Activated T-cell treated with anti-CD3 and anti-CD28 coated beads, Interleukin-2, amount 50 U/mL, for 24 hours (primary cell): Measurements from ENCODE around the gene KREMEN1.

Source experiments
- DNase-seq: peaks from one replicate; pipeline ENCODE4 v3.0.0-alpha.2; 2020
- H3K27ac Mint-ChIP-seq: 2 replicates; pipeline ENCODE4 v1.8.0; 2020; ENCODE audit warnings: mild to moderate bottlenecking, mixed read lengths
- H3K27me3 Mint-ChIP-seq: 2 replicates; pipeline ENCODE4 v1.8.0; 2020; ENCODE audit warnings: mixed read lengths
- H3K36me3 Mint-ChIP-seq: 2 replicates; pipeline ENCODE4 v1.8.0; 2020; ENCODE audit warnings: low read depth, mixed read lengths
- H3K4me1 Mint-ChIP-seq: 2 replicates; pipeline ENCODE4 v1.8.0; 2020; ENCODE audit warnings: low read depth, mixed read lengths
- H3K4me3 Mint-ChIP-seq: 2 replicates; pipeline ENCODE4 v1.8.0; 2020; ENCODE audit warnings: mild to moderate bottlenecking, moderate library complexity, mixed read lengths
- H3K9me3 Mint-ChIP-seq: 2 replicates; pipeline ENCODE4 v1.8.0; 2020; ENCODE audit warnings: mixed read lengths

Gene KREMEN1

DNA sequence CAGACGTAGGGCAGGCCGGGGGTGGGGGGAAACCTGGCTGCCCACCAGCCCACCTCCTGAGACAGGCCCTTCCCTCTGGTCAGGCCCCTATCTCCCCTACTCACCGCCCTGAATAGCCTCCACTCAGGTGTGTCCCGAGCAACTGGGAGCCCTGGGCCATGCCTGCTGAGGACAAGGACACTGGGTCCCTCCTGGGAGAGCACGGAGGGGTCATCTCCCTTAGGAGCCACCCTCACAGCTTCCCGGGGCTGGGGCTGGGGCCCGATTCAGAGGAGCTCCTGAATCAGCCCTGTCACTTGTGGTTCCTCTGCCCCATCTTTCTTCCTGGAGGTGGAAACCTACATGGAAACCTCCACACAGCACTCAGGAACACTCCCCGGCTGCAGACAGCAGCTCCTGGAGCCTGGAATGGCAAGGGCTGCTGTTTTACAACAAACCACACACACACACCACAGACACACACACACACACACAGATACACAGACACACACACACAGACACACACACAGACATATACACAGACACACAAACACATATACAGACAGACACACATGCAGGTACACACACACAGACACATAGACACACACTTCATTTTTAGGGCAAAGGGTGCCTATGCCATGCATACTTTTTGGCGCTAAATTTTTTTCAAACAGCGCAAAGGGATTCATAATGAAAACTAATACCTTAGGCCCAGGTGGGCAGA, 123.3 kb downstream of the KREMEN1 start:
- H3K4me3 Mint-ChIP-seq: no peak overlapping the region
- no peaks in the 10 kb centered on the region for H3K36me3 Mint-ChIP-seq
- peaks cover 15% of the 10 kb centered on the region for H3K27me3 Mint-ChIP-seq
- no peak for DNase-seq
- H3K9me3 Mint-ChIP-seq: no peaks in the 10 kb centered on the region
- no peaks in the 10 kb centered on the region for H3K4me1 Mint-ChIP-seq
- no peak overlapping the region for H3K27ac Mint-ChIP-seq

DNA sequence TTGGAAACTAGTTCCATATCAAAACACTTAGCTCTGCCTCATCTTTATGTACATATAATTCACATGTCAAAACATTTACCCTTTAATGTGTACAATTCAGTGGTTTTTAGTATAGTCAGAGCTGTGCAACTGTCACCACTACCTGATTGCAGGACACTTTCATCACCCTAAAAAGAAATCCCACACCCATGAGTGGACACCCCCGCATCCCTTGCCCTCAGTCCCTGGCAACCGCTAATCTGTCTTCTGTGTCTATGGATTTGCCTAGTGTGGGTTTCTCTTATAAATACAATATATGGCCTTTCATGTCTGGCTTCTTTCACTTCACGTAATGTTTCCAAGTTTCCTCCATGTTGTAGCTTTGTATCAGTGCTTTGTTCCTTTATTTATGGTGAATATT, 124.3 kb downstream of the KREMEN1 start:
- H3K4me3 Mint-ChIP-seq: no peak overlapping the region
- no peaks in the 10 kb centered on the region for H3K36me3 Mint-ChIP-seq
- H3K4me1 Mint-ChIP-seq: peaks cover 8% of the 10 kb centered on the region
- peaks cover 25% of the 10 kb centered on the region for H3K27me3 Mint-ChIP-seq
- no peak overlapping the region for H3K27ac Mint-ChIP-seq
- no peak for DNase-seq
- no peaks in the 10 kb centered on the region for H3K9me3 Mint-ChIP-seq

- Mint-ChIP-seq H3K27ac (no peak overlapping the region), H3K27me3 (peaks cover 29% of the 10 kb centered on the region), H3K36me3 (no peaks in the 10 kb centered on the region), H3K4me1 (peaks cover 20% of the 10 kb centered on the region), H3K9me3 (no peaks in the 10 kb centered on the region), H3K4me3 (no peak overlapping the region)
- no peak for DNase-seq
These were observed 125.4 kb downstream of the KREMEN1 start for GRCh38 chr22:29198240-29198639.

- Mint-ChIP-seq H3K4me3 (no peak overlapping the region), H3K36me3 (no peaks in the 10 kb centered on the region), H3K9me3 (no peaks in the 10 kb centered on the region), H3K4me1 (peaks cover 23% of the 10 kb centered on the region), H3K27ac (no peak overlapping the region), H3K27me3 (peaks cover 42% of the 10 kb centered on the region)
- no peak for DNase-seq
These were observed 127.0 kb downstream of the KREMEN1 start for GRCh38 chr22:29199702-29200400.

DNA sequence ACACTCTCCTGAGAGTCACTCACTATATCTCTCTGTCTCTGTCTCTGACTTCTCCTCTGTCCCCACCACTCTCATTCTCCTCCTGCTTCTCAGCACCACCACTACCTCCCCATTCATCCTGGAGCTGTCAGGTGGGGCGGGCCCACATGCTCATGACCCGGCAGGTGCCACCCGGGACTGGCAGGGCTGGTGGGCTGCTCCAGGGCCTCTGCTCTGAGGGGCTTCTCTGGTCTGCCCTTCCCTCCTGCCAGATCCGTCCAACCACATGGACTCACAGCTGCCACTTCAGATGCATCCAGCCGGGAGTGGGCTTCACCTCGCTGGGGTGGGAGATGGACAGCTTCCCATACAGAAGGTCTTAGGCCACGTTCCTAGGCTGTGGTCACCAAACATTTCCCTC, 128.1 kb downstream of the KREMEN1 start:
- Mint-ChIP-seq H3K9me3 (no peaks in the 10 kb centered on the region), H3K4me1 (peaks cover 26% of the 10 kb centered on the region), H3K4me3 (no peak overlapping the region), H3K27me3 (peaks cover 45% of the 10 kb centered on the region), H3K27ac (peak overlapping the region; percentile 31), H3K36me3 (no peaks in the 10 kb centered on the region)
- no peak for DNase-seq

- peaks cover 52% of the 10 kb centered on the region for H3K27me3 Mint-ChIP-seq
- H3K4me1 Mint-ChIP-seq: peaks cover 28% of the 10 kb centered on the region
- no peak overlapping the region for H3K4me3 Mint-ChIP-seq
- no peaks in the 10 kb centered on the region for H3K36me3 Mint-ChIP-seq
- no peak overlapping the region for H3K27ac Mint-ChIP-seq
- DNase-seq: no peak
- H3K9me3 Mint-ChIP-seq: no peaks in the 10 kb centered on the region
These were observed 128.9 kb downstream of the KREMEN1 start for GRCh38 chr22:29201782-29202181.

GRCh38 chr22:29202212-29203192, 129.7 kb downstream of the KREMEN1 start:
- H3K9me3 Mint-ChIP-seq: no peaks in the 10 kb centered on the region
- H3K27me3 Mint-ChIP-seq: peaks cover 59% of the 10 kb centered on the region
- peaks cover 28% of the 10 kb centered on the region for H3K4me1 Mint-ChIP-seq
- no peaks in the 10 kb centered on the region for H3K36me3 Mint-ChIP-seq
- peak; percentile 68 for DNase-seq
- peak overlapping the region; percentile 25 for H3K4me3 Mint-ChIP-seq
- peak overlapping the region; percentile 67 for H3K27ac Mint-ChIP-seq

DNA sequence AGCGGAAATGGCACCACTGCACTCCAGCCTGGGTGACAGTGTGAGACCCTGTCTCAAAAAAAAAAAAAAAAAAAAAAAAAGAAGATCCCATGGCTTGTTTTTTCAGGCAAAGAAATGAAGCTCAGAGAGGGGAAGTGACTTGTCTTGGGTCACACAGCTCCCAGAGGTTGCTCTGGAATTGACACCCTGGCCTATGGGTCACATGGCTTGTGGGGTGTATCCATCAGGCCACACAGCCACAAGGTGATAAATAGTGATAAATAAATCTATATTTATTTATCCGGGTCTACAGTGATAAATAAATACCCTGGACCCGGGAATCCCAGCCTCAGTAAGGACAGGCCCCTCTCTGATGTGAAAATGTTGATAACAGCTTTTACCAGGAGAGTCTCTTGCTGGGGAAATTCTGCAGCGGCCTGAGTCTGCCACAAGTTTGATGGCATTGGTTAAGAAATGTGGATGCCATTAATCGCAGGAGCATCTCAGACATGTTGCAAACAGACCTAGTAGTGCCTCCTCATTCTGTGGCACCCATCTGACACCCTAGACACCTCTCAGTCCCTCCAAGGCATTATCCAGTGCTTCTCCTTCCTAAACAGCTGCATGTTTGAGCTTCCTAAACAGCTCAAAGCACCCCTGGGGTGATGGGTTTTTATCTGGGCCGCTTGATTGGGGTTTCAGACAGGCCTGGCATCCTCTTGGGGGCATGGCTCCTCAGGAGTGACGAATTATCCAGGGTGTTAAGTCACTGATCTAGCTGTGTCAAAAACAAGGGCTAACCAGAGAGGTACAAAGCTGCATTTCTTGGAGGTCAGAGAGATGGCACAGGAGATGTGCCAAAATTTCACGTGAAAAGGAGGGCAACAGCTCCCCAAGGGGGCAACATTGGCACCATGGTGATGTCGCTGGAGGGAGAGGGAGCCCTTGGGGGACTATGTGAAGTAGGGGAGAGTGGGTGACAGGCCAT, 130.9 kb downstream of the KREMEN1 start:
- no peak for DNase-seq
- no peak overlapping the region for H3K4me3 Mint-ChIP-seq
- no peaks in the 10 kb centered on the region for H3K36me3 Mint-ChIP-seq
- no peaks in the 10 kb centered on the region for H3K9me3 Mint-ChIP-seq
- H3K27me3 Mint-ChIP-seq: peaks cover 64% of the 10 kb centered on the region
- H3K4me1 Mint-ChIP-seq: peaks cover 28% of the 10 kb centered on the region
- H3K27ac Mint-ChIP-seq: no peak overlapping the region

DNA sequence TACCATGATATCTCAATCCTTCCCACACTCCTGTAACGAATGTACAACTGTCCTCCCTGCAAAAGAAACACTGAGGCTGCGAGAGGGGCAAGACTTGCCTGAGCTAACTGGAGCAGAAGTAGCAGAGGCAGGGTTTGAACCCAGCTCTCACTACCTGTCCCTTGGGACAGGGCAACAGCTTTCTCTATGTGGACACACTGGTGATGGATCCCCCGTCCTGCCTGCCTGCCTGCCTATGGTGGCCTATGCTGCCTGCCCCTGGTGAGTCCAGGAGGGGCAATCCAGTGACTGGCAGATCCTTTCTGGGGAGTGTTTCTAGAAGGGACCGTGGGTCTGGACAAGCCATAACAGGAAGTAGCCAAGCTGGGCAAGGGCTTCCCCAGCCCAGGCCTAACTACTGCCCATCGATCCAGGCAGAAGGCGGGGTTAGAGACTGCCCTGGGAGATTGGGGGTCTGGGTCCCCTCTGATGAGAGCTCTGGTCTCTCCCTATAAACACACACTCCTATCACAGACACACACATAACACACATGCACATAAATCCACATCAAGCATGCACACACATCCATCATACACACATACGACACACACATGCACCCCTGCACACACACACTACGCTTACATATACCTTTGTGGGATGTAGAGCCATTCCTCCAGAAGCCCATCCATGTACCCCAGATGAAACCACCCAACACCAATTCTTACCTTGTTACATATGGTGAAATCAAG, 131.8 kb downstream of the KREMEN1 start:
- Mint-ChIP-seq H3K27ac (no peak overlapping the region), H3K4me1 (peaks cover 28% of the 10 kb centered on the region)

GRCh38 chr22:29205252-29205593, 132.4 kb downstream of the KREMEN1 start:
- H3K36me3 Mint-ChIP-seq: no peaks in the 10 kb centered on the region
- no peak for DNase-seq
- peaks cover 28% of the 10 kb centered on the region for H3K4me1 Mint-ChIP-seq
- peaks cover 59% of the 10 kb centered on the region for H3K27me3 Mint-ChIP-seq
- no peak overlapping the region for H3K27ac Mint-ChIP-seq
- H3K4me3 Mint-ChIP-seq: peak overlapping the region; percentile 27
- no peaks in the 10 kb centered on the region for H3K9me3 Mint-ChIP-seq

More for the DNA sequence above, 131.8 kb downstream of the KREMEN1 start:
- Mint-ChIP-seq H3K4me3 (no peak overlapping the region), H3K36me3 (no peaks in the 10 kb centered on the region), H3K9me3 (no peaks in the 10 kb centered on the region), H3K27me3 (peaks cover 63% of the 10 kb centered on the region)
- DNase-seq: no peak

DNA sequence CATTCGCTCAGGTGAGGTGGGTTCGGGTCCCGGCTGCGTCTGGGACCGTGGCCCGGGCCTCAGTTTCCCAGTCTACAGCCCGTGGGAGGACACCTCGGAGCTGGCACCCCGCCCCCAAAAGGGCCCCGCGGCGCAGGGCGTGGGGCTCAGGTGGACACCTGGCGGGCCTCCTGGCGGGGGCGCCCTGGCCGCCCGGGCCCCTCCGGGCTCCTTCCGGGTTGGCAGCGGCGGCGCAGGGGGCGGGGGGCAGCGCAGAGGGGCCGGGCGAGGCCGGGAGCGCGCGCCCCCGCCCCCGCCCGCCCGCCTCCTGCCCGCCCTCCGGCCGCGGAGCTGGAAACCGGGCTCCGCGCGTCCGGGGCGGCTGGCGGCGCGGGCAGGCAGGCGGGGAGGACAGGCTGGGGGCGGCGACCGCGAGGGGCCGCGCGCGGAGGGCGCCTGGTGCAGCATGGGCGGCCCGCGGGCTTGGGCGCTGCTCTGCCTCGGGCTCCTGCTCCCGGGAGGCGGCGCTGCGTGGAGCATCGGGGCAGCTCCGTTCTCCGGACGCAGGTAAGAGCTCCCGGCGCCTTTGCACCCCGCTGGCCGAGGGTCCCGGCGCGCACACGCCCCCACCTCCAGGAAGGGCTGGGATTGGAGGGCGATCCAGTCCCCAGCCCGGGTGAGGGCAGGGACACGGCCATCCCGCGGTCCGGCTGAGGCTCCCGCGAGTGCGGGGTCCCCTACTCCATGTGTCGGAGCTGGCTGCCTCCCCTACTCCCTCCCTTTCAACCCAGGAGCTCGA, 132.9 kb downstream of the KREMEN1 start, which contains the start of gene EMID1:
Gene EMID1, plus strand, starts transcription at position 303 of the 778 bp plus-strand sequence. Its CDS starts 143 bp downstream, at position 446.
- no peaks in the 10 kb centered on the region for H3K9me3 Mint-ChIP-seq
- H3K4me1 Mint-ChIP-seq: peaks cover 28% of the 10 kb centered on the region
- H3K36me3 Mint-ChIP-seq: no peaks in the 10 kb centered on the region
- peaks cover 56% of the 10 kb centered on the region for H3K27me3 Mint-ChIP-seq
- peak; percentile 48 for DNase-seq
- H3K4me3 Mint-ChIP-seq: peak within 1 kb of the TSS; percentile 54
- H3K27ac Mint-ChIP-seq: no peak within 1 kb of the TSS

- Mint-ChIP-seq H3K27me3 (peaks cover 48% of the 10 kb centered on the region), H3K9me3 (no peaks in the 10 kb centered on the region), H3K27ac (no peak overlapping the region)
These were observed 133.8 kb downstream of the KREMEN1 start for GRCh38 chr22:29206372-29207242.

More at GRCh38 chr22:29206372-29207242, 133.8 kb downstream of the KREMEN1 start:
- Mint-ChIP-seq H3K36me3 (no peaks in the 10 kb centered on the region), H3K4me1 (peaks cover 25% of the 10 kb centered on the region), H3K4me3 (peak overlapping the region; percentile 54)
- no peak for DNase-seq
